ENCODE data around the gene BRD4.

The BRD4 gene

GRCh38 chr19:15268192-15268927 lies 64.0 kb downstream of the BRD4 start:
- no peak for DNase-seq (ENCODE audit: low read depth in 4 of 4, low spot score in 1 of 4)

GRCh38 chr19:15266683-15267082 lies 65.7 kb downstream of the BRD4 start:
- DNase-seq (ENCODE audit: low read depth in 4 of 4, low spot score in 1 of 4): no peak

DNA sequence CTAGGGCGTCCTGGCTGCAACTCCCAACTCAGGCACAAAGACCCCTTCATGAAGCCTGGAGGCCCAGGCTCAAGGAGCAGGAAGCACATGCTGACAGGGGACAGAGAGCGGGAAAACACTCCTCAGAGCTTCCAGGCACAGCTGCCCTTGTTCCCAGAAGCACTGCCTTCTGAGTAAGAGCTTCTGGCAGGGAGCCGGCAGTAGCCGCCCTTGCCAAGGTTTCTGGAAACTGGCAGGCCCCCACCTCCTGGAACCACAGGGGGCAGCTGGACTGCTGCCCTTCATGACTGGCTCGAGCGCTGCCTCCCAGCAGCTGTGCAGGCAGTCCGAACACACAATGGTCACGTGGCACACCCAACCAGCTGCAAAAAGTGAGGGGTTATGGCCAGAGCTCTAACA lies 66.5 kb downstream of the BRD4 start:
- DNase-seq (ENCODE audit: low read depth in 4 of 4, low spot score in 1 of 4): no peak

- no peak for DNase-seq (ENCODE audit: low read depth in 4 of 4, low spot score in 1 of 4)
These were observed 67.0 kb downstream of the BRD4 start for GRCh38 chr19:15265214-15265849.

DNA sequence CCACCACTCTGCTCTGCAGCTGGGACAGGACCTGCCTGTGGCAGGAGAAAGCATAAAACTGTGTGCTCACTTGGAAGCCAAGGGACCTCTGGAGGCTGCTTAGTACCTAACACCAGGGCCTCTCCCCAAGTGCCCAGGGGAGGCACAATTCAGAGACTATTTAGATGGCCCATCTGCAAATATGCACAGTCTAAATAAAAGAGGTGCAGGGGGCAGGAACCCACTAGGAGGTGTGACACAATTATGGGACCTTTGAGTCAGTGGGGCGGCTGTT lies 67.5 kb downstream of the BRD4 start:
- DNase-seq (ENCODE audit: low read depth in 4 of 4, low spot score in 1 of 4): no peak

DNA sequence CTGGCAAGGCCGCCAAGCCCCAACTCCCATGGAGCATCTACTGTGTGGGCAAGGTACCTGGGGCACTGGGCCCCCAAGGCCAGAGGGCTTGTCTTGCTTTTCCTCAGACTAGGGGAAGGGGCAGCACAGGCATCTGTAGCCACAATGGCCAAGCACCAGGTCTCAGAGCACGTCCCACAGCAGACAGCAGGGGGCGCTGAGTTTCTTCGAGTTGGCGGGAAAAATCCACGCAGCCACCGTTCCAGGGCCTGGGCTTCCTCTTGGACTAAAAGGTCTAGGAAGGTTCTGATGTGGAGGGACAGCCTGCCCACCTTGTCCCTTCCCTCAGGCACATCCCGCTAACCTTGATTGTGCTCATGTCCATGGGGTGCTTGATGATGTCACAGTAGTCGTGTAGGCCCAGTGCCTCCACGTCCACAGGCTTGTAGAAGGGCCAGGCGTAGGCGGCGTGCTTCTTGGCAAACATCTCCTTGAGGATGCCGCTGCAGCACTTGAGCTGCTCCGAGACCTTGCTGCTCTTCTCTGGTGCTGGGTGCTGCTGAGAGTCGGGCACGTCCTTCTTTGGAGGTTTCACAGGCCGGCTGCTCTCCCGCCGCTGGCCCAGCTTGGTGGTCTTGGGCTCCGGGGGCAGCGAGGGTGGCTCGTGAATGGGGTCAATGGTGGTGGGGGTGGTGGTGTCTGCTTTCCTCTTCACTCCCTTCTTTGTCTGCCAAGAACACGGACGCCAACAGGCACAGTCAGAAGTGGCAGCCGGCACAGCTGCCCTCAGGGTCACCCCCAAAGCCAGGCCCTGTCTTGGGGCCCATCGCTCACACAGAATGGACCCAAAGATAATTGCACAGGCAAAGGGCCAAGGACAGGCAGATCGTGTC lies 68.0 kb downstream of the BRD4 start:
- peak; percentile 63 to 80 (median 64) for DNase-seq (ENCODE audit: low read depth in 4 of 4, low spot score in 1 of 4)

- DNase-seq (ENCODE audit: low read depth in 4 of 4, low spot score in 1 of 4): no peak
These were observed 68.9 kb downstream of the BRD4 start for GRCh38 chr19:15263361-15263985.

GRCh38 chr19:15262011-15262410 lies 70.3 kb downstream of the BRD4 start:
- DNase-seq (ENCODE audit: low read depth in 4 of 4, low spot score in 1 of 4): no peak

- DNase-seq (ENCODE audit: low read depth in 4 of 4, low spot score in 1 of 4): no peak
These were observed 71.4 kb downstream of the BRD4 start for GRCh38 chr19:15260939-15261338.

GRCh38 chr19:15259907-15260306 lies 72.4 kb downstream of the BRD4 start:
- DNase-seq (ENCODE audit: low read depth in 4 of 4, low spot score in 1 of 4): no peak

- DNase-seq (ENCODE audit: low read depth in 4 of 4, low spot score in 1 of 4): no peak
These were observed 74.6 kb downstream of the BRD4 start for GRCh38 chr19:15257782-15258181.

DNA sequence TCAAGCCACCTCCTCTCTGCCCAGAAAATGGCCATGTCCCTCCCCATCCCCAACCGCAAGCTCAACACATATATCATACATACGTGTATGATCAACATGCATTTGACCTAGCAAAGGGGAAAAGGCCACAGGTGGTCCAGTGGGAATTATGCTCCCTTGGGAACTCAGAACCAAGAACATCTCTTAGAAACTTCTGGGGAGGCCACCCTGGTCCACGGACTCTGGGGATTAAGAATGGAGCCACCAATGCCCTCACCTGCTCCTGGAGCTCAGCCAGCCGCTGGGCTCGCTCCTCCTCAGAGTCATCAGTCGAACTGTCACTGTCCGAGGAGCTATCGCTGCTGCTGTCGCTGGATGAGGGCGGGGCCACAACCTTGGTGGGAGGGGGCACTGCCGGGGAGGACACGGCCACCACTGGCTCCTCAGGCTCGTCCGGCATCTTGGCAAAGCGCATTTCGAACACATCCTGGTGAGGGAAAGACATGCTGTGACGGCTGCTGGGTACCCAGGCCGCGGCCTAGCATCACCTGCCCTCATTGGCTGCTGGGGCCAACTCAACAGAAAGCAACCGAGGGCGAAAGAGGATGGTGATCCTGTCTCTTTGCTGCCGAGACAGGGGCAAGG lies 75.5 kb downstream of the BRD4 start:
- no peak for DNase-seq (ENCODE audit: low read depth in 4 of 4, low spot score in 1 of 4)

DNA sequence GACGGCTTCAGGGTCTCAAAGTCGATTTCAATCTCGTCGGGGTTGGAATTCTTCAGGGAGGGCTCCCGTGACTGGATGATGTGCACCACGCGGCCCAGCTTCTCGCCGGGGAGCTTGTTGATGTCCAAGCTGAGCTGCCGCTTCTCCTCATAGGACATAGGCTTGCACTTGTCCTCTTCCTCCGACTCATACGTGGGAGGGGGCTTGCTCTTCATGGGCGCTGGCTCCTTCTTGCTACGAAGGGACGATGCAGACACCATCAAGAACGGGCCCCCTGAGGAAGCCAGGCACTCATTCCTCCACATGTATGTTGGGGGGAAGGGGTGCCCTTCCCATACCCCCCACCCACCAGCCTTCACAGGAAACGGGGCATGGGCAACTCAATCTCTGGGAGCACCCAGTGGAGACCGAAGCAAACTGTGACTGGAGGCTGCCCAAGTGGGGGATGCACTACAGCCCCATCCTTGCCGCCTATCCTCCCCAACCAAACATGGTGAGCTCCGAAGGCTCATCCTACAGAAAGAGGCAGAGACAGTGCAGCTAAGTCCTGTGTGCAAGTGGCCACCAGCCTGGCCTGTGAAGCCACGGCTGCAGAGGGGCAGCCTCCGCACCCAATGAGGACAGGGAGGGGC lies 76.9 kb downstream of the BRD4 start:
- DNase-seq (ENCODE audit: low read depth in 4 of 4, low spot score in 1 of 4): no peak

DNA sequence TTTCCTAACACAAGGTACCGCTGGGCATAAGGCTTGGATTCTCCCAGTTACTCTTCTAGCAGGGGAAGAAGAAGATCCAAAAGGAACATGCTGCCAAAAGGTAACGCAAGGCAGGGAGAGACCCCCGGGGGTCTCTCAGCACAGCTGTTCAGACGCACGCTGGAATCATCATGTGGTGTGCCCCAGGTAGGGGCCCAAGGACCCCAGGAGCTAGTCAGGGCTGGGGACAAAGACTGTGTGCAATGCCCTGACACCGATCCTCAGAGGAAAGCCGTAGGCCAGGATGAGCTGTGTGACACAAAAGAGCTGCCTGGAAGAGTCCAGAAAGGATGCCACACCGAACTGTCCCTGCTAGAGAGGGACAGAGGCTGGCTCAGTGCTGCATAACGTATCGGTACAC lies 77.8 kb downstream of the BRD4 start:
- DNase-seq (ENCODE audit: low read depth in 4 of 4, low spot score in 1 of 4): no peak

DNA sequence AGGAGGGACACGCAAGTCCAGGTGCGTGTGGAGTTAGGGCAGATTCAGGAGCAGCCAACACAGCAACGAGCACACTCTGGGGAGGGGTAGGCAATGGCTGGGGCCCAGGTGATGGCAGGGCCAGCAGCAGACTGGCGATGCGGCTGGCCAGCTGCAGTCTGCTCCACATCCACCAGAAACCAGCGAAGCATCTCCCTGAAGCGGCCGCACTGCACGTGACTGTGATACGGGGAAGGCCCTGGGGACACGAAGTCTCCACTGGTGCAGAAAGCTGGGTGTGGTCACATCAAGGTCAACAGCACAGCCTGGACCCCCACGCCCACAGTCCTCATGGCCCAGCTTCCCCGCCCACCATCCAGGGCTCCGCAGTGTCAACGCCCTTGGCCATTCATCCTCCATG lies 78.8 kb downstream of the BRD4 start:
- no peak for DNase-seq (ENCODE audit: low read depth in 4 of 4, low spot score in 1 of 4)

- no peak for DNase-seq (ENCODE audit: low read depth in 4 of 4, low spot score in 1 of 4)
These were observed 79.3 kb downstream of the BRD4 start for GRCh38 chr19:15253061-15253460.

GRCh38 chr19:15252398-15253018 lies 79.8 kb downstream of the BRD4 start:
- no peak for DNase-seq (ENCODE audit: low read depth in 4 of 4, low spot score in 1 of 4)

GRCh38 chr19:15251749-15252397 lies 80.5 kb downstream of the BRD4 start:
- no peak for DNase-seq (ENCODE audit: low read depth in 4 of 4, low spot score in 1 of 4)

DNA sequence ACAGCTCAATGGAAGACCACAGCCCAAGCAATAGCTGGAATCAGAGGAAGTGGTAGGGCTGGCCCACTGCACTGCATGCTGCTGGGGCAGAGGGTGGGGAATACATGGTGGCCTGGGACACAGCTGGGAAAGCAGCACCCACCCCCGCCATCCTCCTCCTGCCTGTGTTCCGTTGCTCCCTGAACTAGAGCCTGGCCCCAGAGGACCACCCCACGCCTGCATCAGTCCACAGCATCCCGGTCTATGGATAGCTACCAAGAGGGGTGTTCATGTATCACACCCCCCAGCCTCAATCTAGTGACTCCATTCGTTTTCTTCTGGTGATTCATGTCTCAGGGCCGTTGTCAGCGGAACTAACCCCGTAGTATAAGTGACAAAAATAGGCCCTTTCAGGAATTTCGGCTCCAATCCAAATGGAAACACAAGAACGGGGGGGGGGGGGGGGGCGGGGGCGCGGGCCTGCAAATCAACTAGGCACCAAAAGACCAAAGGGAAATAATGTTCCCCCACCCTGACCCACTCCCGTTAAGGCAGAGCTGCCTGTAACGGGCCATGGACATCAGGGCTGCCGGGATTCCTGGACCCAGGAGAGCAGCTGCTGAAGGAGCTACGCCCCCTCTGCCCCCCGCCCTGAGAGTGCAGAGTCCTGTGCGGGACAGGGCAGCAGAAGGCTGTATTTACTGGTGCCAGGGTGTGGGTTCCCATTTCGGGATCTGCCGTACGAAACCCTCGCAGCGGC lies 81.2 kb downstream of the BRD4 start:
- DNase-seq (ENCODE audit: low read depth in 4 of 4, low spot score in 1 of 4): no peak

All from stimulated activated CD4-positive, alpha-beta T cell treated with anti-CD3 and anti-CD28 coated beads, Interleukin-1b, Interleukin-23, amount 100 ng/mL, for 24 hours (primary cell).